GM10266 (cell line): ENCODE results near the gene F12.

ENCODE experiments used
- DNase-seq: peaks from one replicate; pipeline ENCODE4 v3.0.0; 2012; ENCODE audit errors: extremely low spot score
- CTCF ChIP-seq: IDR thresholded peaks from 2 replicates; pipeline ENCODE4 v1.5.1; 2012; ENCODE audit warnings: mild to moderate bottlenecking, low read depth; ENCODE audit not compliant: control insufficient read depth, insufficient read depth; ENCODE audit errors: missing control alignments

F12 gene

DNA sequence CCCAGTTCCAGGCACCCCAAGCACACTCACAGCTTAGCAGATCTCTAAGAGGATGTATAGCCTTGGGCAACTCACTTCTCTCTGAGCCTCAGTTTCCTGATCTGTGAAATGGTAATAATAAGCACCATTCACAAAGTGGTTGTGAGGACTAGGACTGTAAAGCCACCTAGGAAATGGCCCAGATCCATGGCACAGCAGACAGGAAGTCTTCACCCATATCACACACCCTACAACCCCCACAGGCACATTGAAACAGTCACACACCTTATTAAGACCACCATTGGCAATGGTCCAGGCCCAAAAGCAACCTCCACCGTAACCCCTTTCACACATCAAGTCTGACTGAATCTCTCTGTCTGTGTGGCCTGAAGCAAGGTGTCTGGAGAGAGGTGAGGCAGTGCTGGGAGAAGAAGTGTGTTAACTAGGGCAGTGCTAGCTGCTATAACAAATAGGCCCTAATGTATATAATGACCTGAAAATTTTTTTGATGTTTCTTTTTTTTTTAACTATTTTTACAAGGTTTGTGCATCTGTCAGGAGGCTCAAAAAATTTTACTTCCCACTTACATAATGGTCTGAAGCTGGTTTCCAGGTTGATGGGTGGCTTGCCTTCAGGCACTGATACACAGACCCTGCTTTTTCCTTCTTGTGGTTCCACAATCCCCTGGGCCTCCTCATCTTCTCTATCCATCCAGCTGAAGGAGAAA is 54.0 kb downstream of the F12 start:
- no peak for TF ChIP-seq CTCF
- no peak for DNase-seq

GRCh38 chr5:177354711-177355110 is 54.7 kb downstream of the F12 start:
- no peak for DNase-seq
- no peak for TF ChIP-seq CTCF

GRCh38 chr5:177354256-177354655 is 55.1 kb downstream of the F12 start:
- no peak for DNase-seq
- no peak for TF ChIP-seq CTCF

DNA sequence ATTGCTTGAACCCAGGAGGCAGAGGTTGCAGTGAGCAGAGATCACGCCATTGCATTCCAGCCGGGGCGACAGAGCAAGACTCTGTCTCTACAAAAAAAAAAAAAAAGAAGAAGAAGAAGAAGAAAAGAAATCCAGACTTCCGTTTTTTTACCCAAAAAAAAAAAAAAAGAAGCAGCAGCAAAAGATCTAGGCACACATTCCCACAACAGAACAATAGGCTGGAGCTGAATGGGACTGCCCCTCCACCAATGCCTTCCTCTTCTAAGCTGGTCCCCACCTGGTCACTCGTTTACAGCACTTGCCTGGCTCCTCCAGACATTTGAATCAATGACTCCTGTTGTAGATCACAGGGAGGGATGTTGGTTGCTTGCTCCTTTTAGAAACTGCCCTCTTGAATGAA is 56.3 kb downstream of the F12 start:
- TF ChIP-seq CTCF: no peak
- DNase-seq: no peak
